ENCODE data around the gene GTPBP6.
"Not testable (repeated sequence)": the region's sequence is repeated elsewhere in the genome, so short reads cannot be mapped to it uniquely, and the experiment has no call there.

The GTPBP6 gene

GRCh38 chrX:291411-291901 is 27.1 kb downstream of the GTPBP6 start:
- no peak for DNase-seq (ENCODE audit: low spot score)

GRCh38 chrX:290476-291166 is 28.0 kb downstream of the GTPBP6 start:
- no peak for DNase-seq (ENCODE audit: low spot score)

- DNase-seq (ENCODE audit: low spot score) = no peak
Measured at GRCh38 chrX:288561-288991, 30.0 kb downstream of the GTPBP6 start.

DNA sequence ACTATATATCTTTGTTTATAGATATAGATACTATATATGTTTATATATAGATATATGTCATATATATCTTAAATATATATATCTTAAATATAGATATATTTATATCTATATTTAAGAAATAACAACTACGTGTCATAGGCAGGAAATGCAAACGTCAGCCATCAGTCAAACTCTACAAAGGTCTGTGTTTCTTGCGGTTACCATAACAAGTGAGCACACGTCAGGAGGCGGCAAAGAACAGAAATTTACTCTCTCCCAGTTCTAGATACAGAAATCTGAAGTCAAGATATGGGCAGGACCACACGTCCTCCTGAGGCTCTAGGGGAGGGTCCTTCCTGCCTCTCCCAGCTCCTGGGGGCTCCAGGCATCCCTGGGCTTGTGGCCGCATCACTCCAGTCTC is 30.9 kb downstream of the GTPBP6 start:
- no peak for DNase-seq (ENCODE audit: low spot score)

GRCh38 chrX:285076-285677 is 33.4 kb downstream of the GTPBP6 start:
- DNase-seq (ENCODE audit: low spot score) = no peak

DNA sequence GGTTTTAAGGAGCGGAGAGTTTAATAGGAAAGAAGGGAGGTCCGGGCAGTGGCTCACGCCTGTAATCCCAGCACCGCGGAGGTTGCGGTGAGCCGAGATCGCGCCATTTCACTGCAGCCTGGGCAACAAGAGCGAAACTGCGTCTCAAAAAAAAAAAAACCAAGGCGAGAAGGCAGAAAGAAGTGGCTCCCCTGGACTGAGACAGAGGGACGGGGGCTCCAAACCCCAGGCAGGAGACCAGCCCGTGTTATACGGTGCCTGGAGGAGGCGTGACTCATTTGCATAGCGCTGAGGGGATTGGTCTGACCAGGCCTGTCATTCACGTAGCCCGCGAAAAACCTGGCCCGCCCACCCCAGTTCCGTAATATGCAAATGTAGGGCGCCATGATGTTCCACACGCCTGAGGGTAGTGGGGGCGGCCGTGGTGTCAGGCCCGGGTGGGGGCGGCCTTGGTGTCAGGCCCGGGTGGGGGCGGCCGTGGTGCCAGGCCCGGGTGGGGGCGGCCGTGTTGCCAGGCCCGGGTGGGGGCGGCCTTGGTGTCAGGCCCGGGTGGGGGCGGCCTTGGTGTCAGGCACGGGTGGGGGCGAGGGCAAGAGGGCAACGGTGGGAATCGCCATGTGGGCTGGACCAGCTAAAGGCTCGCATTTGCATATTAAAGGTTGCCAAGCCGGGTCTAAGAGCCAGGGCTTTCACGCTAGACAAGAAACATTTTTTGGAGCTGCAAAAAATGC is 35.3 kb downstream of the GTPBP6 start:
- DNase-seq (ENCODE audit: low spot score) = peak; percentile 85

DNA sequence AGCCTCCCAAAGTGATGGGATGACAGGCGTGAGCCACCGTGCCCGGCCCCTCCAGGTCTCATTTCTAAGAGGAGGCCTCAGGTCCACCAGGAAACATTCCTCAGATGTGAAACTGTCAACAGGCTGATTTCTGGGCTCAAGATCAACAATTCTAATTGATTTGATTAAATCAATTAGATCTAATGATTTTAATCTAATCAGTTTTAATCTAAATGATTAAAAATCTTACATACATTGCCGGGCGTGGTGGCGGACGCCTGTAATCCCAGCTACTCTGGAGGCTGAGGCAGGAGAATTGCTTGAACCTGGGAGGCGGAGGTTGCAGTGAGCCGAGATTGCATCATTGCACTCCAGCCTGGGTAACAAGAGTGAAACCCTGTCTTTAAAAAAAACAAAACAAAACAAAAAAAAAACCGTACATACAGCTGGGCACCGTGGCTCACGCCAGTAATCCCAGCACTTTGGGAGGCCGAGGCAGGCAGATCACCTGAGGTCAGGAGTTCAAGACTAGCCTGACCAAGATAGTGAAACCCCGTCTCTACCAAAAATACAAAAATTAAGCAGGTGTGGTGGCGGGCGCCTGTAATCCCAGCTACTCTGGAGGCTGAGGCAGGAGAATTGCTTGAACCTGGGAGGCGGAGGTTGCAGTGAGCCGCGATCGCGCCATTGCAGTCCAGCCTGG is 36.5 kb downstream of the GTPBP6 start:
- DNase-seq (ENCODE audit: low spot score) = not testable (repeated sequence)

DNA sequence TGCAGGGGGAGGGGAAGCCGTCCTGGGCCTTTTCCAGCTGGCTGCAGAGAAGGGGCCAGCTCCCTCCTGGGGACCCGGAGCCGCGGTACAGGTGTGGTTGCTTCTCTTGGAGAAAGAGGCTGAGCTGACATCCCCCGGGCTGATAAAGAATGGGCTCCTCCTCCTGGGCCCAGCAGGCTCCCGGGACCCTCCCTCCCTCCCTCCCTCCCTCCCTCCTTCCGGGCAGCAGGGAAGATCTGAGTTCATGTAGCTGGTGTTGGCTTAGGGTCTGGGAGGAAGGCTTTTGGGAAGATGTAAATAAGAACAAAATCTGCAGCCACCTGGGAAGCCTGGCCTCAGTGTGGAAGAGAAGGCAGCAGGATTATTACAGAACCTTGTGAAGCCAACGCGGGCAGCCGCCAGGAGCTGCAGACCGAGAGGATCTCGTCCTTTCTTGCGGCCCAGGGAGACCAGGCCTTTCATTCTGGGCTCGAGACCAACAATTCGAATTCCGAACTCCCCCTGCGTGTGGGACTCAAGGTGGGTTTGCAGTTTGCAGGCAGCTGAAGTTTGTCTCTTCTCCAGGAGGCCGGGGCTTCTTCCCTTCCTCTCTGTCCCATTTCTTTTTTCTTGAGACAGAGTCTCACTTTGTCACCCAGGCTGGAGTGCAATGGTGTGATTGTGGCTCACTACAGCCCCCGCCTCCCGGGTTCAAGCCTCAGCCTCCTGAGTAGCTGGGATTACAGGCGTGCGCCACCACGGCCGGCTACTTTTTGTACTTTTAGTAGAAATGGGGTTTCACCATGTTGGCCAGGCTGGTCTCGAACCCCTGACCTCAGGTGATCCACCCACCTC is 37.2 kb downstream of the GTPBP6 start, which contains the start of gene PLCXD1:
TSS of gene PLCXD1 (plus strand) at position 216 of the 834 bp plus-strand sequence. CDS start 2,807 bp downstream, outside the sequence.
- DNase-seq (ENCODE audit: low spot score) = peak; percentile 45

GRCh38 chrX:280722-281121 is 37.9 kb downstream of the GTPBP6 start:
- not testable (repeated sequence) for DNase-seq (ENCODE audit: low spot score)

DNA sequence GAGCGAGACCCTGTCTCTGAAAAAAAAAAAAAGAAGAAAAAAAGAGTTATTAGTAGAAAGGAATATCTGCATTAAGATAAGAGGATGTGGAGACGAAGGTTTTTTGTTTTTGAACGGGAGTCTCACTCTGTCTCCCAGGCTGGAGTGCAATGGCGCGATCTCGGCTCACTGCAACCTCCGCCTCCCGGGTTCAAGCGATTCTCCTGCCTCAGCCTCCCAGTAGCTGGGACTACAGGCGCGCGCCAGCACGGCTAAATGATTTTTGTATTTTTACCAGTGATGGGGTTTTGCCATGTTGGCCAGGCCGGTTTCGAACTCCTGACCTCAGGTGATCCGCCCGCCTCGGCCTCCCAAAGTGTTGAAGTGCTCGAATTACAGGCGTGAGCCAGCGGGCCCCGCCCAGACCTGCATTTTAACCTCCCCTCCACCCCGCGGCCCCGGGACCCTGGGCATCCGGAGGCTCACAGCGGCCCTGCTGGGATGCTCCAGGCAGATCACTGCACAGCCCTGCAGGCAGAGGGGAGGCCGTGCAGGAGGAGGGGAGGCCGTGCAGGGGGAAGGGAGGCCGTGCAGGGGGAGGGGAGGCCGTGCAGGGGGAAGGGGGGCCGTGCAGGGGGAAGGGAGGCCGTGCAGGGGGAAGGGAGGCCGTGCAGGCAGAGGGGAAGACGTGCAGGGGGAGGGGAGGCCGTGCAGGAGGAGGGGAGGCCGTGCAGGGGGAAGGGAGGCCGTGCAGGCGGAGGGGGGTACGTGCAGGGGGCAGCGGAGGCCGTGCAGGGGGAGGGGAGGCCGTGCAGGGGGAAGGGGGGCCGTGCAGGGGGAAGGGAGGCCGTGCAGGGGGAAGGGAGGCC is 38.6 kb downstream of the GTPBP6 start:
- not testable (repeated sequence) for DNase-seq (ENCODE audit: low spot score)

- DNase-seq (ENCODE audit: low spot score) = no peak
Measured at GRCh38 chrX:276581-277201, 41.9 kb downstream of the GTPBP6 start.

- DNase-seq (ENCODE audit: low spot score) = no peak
Measured at GRCh38 chrX:275967-276580, 42.5 kb downstream of the GTPBP6 start.

- no peak for DNase-seq (ENCODE audit: low spot score)
Measured at GRCh38 chrX:275476-275966, 43.1 kb downstream of the GTPBP6 start.

DNA sequence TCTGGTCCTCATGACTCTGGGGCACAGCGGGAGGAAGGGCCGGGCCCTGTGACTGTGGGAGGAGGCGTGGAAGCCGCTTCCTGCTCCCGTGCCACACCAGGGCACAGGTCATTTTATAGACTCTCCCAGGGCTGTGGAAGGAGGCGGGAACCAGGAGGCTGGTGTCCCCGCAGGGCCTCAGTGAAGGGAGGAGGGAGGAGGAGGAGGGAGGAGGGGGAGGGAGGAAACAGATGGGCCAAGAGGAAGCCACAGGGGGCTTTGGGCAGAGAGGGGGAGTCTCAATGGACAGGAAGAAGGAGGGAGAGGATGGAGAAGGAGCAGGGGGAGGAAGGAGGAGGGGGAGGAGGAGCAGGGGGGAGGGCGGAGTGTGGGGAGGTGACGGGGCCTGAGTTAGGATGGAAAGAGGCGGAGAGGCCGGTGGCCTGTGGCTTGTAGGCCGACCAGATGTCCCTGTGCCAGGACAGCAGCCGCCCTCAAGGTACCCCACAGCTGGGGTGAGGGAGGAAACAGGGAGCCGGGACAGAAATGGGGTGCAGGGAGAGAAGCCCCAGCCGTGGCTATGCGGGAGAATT is 43.6 kb downstream of the GTPBP6 start:
- no peak for DNase-seq (ENCODE audit: low spot score)

DNA sequence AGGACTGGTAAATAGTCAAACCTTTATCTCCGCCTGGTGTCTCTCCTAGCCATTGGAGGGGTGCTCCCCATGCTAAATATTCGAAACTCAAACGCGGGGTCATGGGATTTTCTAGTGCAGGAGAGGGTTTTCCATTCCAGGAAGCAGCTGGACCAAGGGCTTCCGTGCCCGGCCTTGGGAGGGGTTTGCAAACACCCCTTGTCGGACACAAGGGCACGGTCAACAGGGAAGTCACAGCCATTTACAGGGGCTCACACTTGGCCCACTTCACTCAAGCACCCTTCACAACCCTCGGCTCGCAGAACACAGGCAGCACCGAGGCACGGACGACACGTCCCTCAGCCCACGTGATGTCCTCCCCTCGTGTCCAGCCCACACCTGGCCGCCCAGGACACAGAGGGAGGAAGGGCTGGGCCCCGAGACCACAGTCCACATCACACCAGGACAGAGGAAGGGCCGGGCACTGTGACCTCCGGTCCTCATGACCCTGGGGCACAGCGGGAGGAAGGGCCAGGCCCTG is 47.7 kb downstream of the GTPBP6 start:
- DNase-seq (ENCODE audit: low spot score) = no peak

DNA sequence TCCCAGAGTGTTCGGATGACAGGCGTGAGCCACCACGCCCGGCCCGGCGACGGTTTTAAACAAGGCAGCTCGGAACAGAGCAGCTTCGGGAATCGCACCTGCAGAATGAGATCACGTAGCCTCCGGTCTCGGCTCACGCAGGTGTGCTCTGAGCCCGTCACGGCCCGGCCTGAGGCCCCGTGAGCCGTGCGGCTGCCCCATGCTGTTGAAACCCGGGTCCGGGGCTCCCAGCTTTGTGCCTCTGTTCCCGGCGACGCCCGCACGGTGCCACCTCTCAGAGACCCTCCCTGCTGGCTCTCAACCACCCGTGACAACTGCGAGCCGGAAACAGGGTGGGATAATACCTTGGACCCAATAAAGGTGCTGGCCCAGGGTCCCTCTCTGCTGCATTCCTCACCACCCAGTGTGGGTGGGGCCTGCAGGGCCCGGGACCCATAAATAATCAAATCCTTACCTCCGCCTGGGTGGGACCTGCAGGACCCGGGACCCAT is 50.8 kb downstream of the GTPBP6 start:
- no peak for DNase-seq (ENCODE audit: low spot score)

DNA sequence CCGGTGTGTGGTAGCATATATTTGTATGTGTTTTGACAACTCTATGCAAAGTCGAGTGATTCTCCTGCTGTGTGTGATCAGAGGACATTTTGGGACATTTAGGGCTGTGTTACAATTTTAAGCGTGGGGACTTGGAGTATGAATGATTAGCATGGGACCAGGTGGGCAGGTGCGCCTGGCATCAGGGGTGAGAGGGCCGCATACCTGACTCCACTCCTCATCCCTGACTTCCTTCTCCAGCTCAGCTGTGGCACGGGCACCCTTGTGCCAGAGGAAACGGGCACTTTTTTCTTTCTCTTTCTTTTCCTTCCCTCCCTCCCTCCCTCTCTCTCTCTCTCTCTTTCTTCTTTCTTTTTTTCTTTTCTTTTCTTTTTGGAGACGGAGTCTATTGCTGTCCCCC is 53.1 kb downstream of the GTPBP6 start:
- DNase-seq (ENCODE audit: low spot score) = no peak

DNA sequence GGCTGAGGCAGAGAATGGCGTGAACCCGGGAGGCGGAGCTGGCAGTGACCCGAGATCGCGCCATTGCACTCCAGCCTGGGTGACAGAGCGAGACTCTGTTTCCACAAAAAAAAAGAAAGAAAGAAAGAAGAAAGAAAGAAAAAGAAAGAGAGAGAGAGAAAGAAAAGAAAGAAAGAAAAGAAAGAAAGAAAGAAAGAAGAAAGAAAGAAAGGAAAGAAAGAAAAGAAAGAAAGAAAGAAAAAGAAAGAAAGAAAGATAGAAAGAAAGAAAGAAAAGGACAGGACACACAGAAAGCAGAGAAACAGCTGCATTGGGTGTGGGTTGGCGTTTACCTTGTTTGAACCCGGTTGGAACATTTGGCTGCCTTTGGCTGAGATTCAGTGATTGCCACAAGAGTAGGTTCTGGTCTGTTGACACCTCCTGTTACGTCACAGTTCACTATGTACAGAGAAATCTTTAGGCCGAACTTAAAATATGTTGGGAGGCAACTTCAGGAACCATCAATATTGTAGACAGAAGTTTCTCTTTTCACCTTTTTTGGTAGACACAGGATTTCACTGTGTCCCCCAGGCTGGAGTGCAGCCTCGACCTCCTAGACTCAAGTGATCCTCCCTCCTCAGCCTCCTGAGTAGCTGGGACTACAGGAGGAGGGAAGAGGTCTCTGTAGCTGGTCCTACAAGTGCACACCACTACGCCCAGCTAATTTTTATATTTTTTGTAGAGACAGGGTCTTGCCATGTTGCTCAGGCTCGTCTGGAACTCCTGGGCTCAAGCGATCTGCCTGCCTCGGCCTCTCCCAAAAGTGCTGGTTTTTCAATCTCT is 53.8 kb downstream of the GTPBP6 start:
- no peak for DNase-seq (ENCODE audit: low spot score)
